ENCODE results near the gene KRT72.

The KRT72 gene

GRCh38 chr12:52552681-52553195 lies 48.5 kb downstream of the KRT72 start, which contains the start of gene KRT71:
Gene KRT71, minus strand, starts transcription at chr12:52553145. Its CDS starts 68 bp downstream, at chr12:52553077.
- Histone ChIP-seq H3K27me3 (no peaks in the 10 kb centered on the region), H3K4me3 (no peak within 1 kb of the TSS), H3K27ac (no peak within 1 kb of the TSS), H3K4me1 (peaks cover 0 to 12% (median 2%) of the 10 kb centered on the region in 4 donors), H3K9me3 (no peaks in the 10 kb centered on the region), H3K36me3 (no peaks in the 10 kb centered on the region)
- no peak for DNase-seq
- TF ChIP-seq, protein P1, sequence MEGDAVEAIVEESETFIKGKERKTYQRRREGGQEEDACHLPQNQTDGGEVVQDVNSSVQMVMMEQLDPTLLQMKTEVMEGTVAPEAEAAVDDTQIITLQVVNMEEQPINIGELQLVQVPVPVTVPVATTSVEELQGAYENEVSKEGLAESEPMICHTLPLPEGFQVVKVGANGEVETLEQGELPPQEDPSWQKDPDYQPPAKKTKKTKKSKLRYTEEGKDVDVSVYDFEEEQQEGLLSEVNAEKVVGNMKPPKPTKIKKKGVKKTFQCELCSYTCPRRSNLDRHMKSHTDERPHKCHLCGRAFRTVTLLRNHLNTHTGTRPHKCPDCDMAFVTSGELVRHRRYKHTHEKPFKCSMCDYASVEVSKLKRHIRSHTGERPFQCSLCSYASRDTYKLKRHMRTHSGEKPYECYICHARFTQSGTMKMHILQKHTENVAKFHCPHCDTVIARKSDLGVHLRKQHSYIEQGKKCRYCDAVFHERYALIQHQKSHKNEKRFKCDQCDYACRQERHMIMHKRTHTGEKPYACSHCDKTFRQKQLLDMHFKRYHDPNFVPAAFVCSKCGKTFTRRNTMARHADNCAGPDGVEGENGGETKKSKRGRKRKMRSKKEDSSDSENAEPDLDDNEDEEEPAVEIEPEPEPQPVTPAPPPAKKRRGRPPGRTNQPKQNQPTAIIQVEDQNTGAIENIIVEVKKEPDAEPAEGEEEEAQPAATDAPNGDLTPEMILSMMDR (IDR thresholded peaks at IDR 0.05), result no peak
- intact Hi-C loops (cut with DNase I; ENCODE audit: low total_unique reads), result no loop called here

- H3K4me1 ChIP-seq, result peaks cover 0 to 12% (median 2%) of the 10 kb centered on the region in 4 donors
- intact Hi-C loops (cut with DNase I; ENCODE audit: low total_unique reads), result no loop called here
- no peak overlapping the region for H3K27ac ChIP-seq
- TF ChIP-seq, protein P1 (IDR thresholded peaks at IDR 0.05), result no peak
- H3K27me3 ChIP-seq, result no peaks in the 10 kb centered on the region
- no peaks in the 10 kb centered on the region for H3K9me3 ChIP-seq
- H3K4me3 ChIP-seq, result no peak overlapping the region
- no peaks in the 10 kb centered on the region for H3K36me3 ChIP-seq
- peak in 1 of 2 donors; percentile 71 for DNase-seq
These were observed 49.2 kb downstream of the KRT72 start for GRCh38 chr12:52552055-52552454.

GRCh38 chr12:52551216-52551865 lies 49.9 kb downstream of the KRT72 start:
- Histone ChIP-seq H3K4me1 (peaks cover 0 to 12% (median 2%) of the 10 kb centered on the region in 4 donors), H3K36me3 (no peaks in the 10 kb centered on the region), H3K27ac (no peak overlapping the region), H3K27me3 (no peaks in the 10 kb centered on the region), H3K4me3 (no peak overlapping the region), H3K9me3 (no peaks in the 10 kb centered on the region)
- intact Hi-C loops (cut with DNase I; ENCODE audit: low total_unique reads), result no loop called here
- DNase-seq, result no peak
- TF ChIP-seq, protein P1 (IDR thresholded peaks at IDR 0.05), result no peak

DNA sequence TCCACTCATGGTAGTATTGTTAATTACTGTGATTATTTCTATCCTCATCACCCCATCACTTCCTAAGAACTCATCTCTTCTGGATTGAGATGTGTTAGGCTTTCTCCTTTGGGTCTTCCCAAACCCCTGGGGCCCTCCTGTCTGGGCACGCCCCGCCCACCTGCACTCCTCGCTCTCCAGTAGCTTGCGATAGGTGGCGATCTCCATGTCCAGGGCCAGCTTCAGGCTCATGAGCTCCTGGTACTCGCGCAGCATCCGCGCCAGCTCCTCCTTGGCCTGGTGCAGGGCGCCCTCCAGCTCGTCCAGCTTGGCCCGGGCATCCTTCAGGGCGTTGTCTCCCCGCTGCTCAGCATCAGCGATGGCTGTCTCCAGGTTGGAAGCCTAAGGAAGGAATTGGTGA lies 55.1 kb downstream of the KRT72 start:
- no peaks in the 10 kb centered on the region for H3K27me3 ChIP-seq
- TF ChIP-seq, protein P1 (IDR thresholded peaks at IDR 0.05), result no peak
- H3K9me3 ChIP-seq, result no peaks in the 10 kb centered on the region
- intact Hi-C loops (cut with DNase I; ENCODE audit: low total_unique reads), result no loop called here
- no peak overlapping the region for H3K27ac ChIP-seq
- no peak overlapping the region for H3K4me3 ChIP-seq
- H3K36me3 ChIP-seq, result no peaks in the 10 kb centered on the region
- peaks cover 0 to 19% (median 15%) of the 10 kb centered on the region in 4 donors for H3K4me1 ChIP-seq
- no peak for DNase-seq

DNA sequence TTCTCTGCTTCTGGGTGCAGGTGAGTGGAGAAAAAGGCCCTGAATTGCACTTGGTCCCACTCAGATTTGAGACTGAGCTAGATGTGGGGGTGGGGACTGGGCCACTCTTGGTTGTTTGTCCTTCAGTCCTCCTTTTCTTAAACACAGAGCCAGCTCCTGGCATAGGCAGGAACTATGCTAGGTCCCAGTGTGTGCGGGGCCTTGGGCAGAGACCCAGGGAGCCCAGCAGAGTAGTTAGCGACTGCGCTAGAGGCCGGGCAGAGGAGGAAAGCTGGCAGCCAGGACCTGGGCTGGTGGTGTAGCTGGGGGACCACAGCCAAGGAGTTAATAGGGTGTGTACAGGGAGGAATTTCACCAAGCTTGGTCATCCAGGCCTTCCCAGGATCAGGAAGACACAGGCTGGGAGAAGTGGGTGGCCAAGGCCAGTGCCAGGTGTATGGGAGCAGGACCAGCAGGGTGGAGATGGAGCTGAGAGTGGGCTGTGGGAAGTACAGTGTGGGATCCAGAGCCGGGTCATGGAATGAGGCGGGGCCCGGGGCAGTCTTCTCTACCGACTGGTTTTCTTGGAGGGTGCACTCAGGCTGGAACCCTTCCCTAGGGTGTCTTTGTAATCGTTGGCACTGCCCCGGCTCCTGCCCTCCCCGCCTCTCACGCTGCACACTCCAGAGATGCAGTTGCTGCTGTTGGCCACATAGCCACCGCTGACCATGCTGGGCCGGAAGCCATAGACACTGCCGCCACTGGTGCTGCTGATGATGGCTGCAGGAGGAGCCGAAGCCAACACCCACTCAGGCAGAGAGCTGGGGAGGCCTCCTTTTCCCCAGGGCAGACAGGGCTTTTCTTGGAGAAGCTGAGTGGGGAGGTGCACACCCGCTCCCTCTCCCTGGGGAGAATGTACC lies 57.0 kb downstream of the KRT72 start:
- H3K27ac ChIP-seq, result peak overlapping the region; percentile 29 to 55
- TF ChIP-seq, protein P1 (IDR thresholded peaks at IDR 0.05), result peak; percentile 41 to 42

More for the DNA sequence above, 57.0 kb downstream of the KRT72 start:
- Histone ChIP-seq H3K36me3 (no peaks in the 10 kb centered on the region), H3K9me3 (no peaks in the 10 kb centered on the region), H3K4me3 (no peak overlapping the region), H3K27me3 (no peaks in the 10 kb centered on the region), H3K4me1 (peaks cover 0 to 31% (median 14%) of the 10 kb centered on the region in 4 donors)
- intact Hi-C loops (cut with DNase I; ENCODE audit: low total_unique reads), result no loop called here
- DNase-seq, result peak; percentile 47 to 84

Data from tibial artery (tissue), 4 donors.